Astrocyte (in vitro differentiated cells and primary cell): ENCODE results near the gene TMEM271. TPM values are rescaled to one million over a fixed set of nuclear protein-coding genes. Genes with fewer than 3 reads are reported as not detected.

Experiments
- DNase-seq: peaks from one replicate; pipeline ENCODE4 v3.0.0-alpha.2; 2010; ENCODE audit warnings: low read depth
- FAIRE-seq: peaks from 2 replicates; lab custom pipeline; 2011; peaks lifted over from hg19 to GRCh38; lab: Jason Lieb, UNC
- H2AFZ ChIP-seq: 2 replicates; pipeline ENCODE4 v1.6.0; 2012; ENCODE audit warnings: low read depth, low read length, inconsistent platforms
- H3K27ac ChIP-seq: 2 replicates; pipeline ENCODE4 v1.5.1; 2011; ENCODE audit warnings: low read depth, low read length, inconsistent platforms
- H3K27me3 ChIP-seq: 2 replicates; pipeline ENCODE4 v1.6.0; 2011; ENCODE audit warnings: low read length, inconsistent platforms; ENCODE audit not compliant: insufficient read depth
- H3K36me3 ChIP-seq: 2 replicates; pipeline ENCODE4 v1.5.1; 2011; ENCODE audit warnings: low read length, inconsistent platforms; ENCODE audit not compliant: insufficient read depth
- H3K4me1 ChIP-seq: 2 replicates; pipeline ENCODE4 v1.5.1; 2011; ENCODE audit warnings: low read length, inconsistent platforms; ENCODE audit not compliant: insufficient read depth
- H3K4me2 ChIP-seq: 2 replicates; pipeline ENCODE4 v1.6.0; 2012; ENCODE audit warnings: low read length, inconsistent platforms
- H3K4me3 ChIP-seq: 2 replicates; pipeline ENCODE4 v1.5.1; 2011; ENCODE audit warnings: low read depth, mild to moderate bottlenecking, low read length, inconsistent platforms; ENCODE audit not compliant: insufficient read depth
- H3K79me2 ChIP-seq: 2 replicates; pipeline ENCODE4 v1.6.0; 2012; ENCODE audit warnings: mild to moderate bottlenecking, low read length, inconsistent platforms; ENCODE audit not compliant: insufficient read depth
- H3K9ac ChIP-seq: 2 replicates; pipeline ENCODE4 v1.6.0; 2012; ENCODE audit warnings: mild to moderate bottlenecking, low read length, inconsistent platforms
- H3K9me3 ChIP-seq: 2 replicates; pipeline ENCODE4 v1.5.1; 2012; ENCODE audit warnings: low read depth, mild to moderate bottlenecking, low read length, inconsistent platforms; ENCODE audit not compliant: insufficient read depth
- H4K20me1 ChIP-seq: 2 replicates; pipeline ENCODE4 v1.6.0; 2012; ENCODE audit warnings: low read length, inconsistent platforms; ENCODE audit not compliant: insufficient read depth
- H3K27ac Mint-ChIP-seq: one replicate; pipeline ENCODE4 v1.8.0; 2021; ENCODE audit warnings: mild to moderate bottlenecking, mixed read lengths; ENCODE audit not compliant: unreplicated experiment
- H3K27me3 Mint-ChIP-seq: one replicate; pipeline ENCODE4 v1.8.0; 2021; ENCODE audit warnings: low read depth, mixed read lengths; ENCODE audit not compliant: unreplicated experiment
- H3K36me3 Mint-ChIP-seq: one replicate; pipeline ENCODE4 v1.8.0; 2021; ENCODE audit warnings: low read depth, mixed read lengths; ENCODE audit not compliant: unreplicated experiment
- H3K4me1 Mint-ChIP-seq: one replicate; pipeline ENCODE4 v1.8.0; 2021; ENCODE audit warnings: low read depth, mixed read lengths; ENCODE audit not compliant: unreplicated experiment
- H3K4me3 Mint-ChIP-seq: one replicate; pipeline ENCODE4 v1.8.0; 2021; ENCODE audit warnings: mild to moderate bottlenecking, moderate library complexity, mixed read lengths; ENCODE audit not compliant: unreplicated experiment
- H3K9me3 Mint-ChIP-seq: one replicate; pipeline ENCODE4 v1.8.0; 2021; ENCODE audit warnings: mild to moderate bottlenecking, mixed read lengths; ENCODE audit not compliant: unreplicated experiment
- EZH2 ChIP-seq: IDR thresholded peaks from 2 replicates; pipeline ENCODE4 v1.6.1; 2012; ENCODE audit warnings: mild to moderate bottlenecking, low read length, inconsistent platforms; ENCODE audit not compliant: insufficient read depth
- total RNA-seq: library from RNA; stranded (reverse); gene quantifications from 2 replicates; pipeline ENCODE4 v1.2.1, GENCODE V29; 2021
- TF ChIP-seq, protein P1 (sequence below): IDR thresholded peaks from 2 replicates; pipeline ENCODE4 v1.5.1; 2011; ENCODE audit warnings: low read depth, mild to moderate bottlenecking, inconsistent platforms, low read length, moderate library complexity; ENCODE audit not compliant: insufficient read depth

Gene TMEM271
- total RNA-seq, 1 donor from 2014 or later = 4.4 TPM

DNA sequence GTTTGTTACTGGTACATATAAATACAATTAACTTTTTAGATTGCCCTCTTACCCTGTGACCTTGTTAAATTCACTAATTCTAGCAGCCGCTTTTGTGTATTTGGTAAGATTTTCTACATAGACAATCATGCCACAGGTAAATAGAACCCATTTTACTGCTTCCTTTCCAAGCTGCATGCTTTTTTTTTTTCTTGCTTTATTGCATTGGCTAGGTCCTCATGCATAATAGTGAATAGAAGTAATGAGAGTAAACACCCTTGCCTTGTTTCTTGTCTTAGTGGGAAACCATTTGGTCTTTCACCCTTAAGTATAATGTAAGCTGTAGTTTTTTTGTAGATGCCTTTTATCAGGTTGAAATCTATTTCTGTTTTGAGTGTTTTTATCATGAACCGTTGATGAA is 7.7 kb upstream of the TMEM271 start:
- H3K9me3 ChIP-seq = no peaks in the 10 kb centered on the region
- Mint-ChIP-seq H3K27ac (no peak overlapping the region), H3K36me3 (peaks cover 3% of the 10 kb centered on the region), H3K27me3 (peaks cover 18% of the 10 kb centered on the region), H3K9me3 (peaks cover 5% of the 10 kb centered on the region), H3K4me3 (no peak overlapping the region), H3K4me1 (peaks cover 8% of the 10 kb centered on the region)
- TF ChIP-seq EZH2 = no peak
- TF ChIP-seq, protein P1, sequence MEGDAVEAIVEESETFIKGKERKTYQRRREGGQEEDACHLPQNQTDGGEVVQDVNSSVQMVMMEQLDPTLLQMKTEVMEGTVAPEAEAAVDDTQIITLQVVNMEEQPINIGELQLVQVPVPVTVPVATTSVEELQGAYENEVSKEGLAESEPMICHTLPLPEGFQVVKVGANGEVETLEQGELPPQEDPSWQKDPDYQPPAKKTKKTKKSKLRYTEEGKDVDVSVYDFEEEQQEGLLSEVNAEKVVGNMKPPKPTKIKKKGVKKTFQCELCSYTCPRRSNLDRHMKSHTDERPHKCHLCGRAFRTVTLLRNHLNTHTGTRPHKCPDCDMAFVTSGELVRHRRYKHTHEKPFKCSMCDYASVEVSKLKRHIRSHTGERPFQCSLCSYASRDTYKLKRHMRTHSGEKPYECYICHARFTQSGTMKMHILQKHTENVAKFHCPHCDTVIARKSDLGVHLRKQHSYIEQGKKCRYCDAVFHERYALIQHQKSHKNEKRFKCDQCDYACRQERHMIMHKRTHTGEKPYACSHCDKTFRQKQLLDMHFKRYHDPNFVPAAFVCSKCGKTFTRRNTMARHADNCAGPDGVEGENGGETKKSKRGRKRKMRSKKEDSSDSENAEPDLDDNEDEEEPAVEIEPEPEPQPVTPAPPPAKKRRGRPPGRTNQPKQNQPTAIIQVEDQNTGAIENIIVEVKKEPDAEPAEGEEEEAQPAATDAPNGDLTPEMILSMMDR = no peak
- H3K9ac ChIP-seq = no peak overlapping the region
- H3K27me3 ChIP-seq = peaks cover 18% of the 10 kb centered on the region
- H3K79me2 ChIP-seq = no peaks in the 10 kb centered on the region
- H3K4me3 ChIP-seq = no peak overlapping the region
- no peak overlapping the region for H2AFZ ChIP-seq
- DNase-seq (no peak), FAIRE-seq (no peak)
- H3K4me2 ChIP-seq = no peak overlapping the region
- no peaks in the 10 kb centered on the region for H3K4me1 ChIP-seq
- no peak overlapping the region for H3K27ac ChIP-seq
- no peaks in the 10 kb centered on the region for H4K20me1 ChIP-seq
- H3K36me3 ChIP-seq = no peaks in the 10 kb centered on the region

DNA sequence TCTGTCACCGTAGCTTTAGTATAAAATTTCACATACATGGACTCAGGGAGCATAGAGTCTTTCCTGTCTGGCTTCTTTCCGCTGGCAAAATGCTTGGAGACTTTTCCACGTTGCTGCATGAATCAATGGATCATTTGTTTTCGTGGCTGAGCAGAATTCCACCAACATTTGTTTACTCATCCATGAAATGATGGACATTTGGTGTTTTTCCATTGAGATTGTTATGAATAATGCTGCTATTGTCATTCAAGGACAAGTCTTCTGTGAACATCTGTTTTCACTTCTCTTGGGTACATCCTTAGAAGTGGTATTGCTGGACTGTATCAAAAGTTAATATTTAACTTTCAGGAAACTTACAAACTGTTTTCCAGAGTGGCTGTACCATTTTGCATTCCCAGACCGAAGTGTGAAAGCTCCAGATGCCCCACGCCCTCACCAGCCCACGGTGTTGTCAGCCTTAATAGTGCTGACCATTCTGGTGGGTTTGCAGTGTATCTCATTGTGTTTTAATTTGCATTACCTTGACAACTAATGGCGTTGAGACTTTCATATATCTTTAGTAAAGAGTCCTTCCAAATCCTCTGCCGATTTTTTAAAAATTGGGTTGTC is 5.8 kb upstream of the TMEM271 start:
- Histone ChIP-seq H3K9ac (no peak overlapping the region), H3K4me1 (peaks cover 2% of the 10 kb centered on the region), H3K4me3 (no peak overlapping the region), H4K20me1 (no peaks in the 10 kb centered on the region), H3K36me3 (no peaks in the 10 kb centered on the region), H2AFZ (no peak overlapping the region), H3K79me2 (no peaks in the 10 kb centered on the region), H3K27ac (no peak overlapping the region), H3K4me2 (no peak overlapping the region), H3K9me3 (no peaks in the 10 kb centered on the region), H3K27me3 (peaks cover 30% of the 10 kb centered on the region)
- DNase-seq = no peak
- FAIRE-seq = no peak
- no peak overlapping the region for H3K27ac Mint-ChIP-seq
- H3K36me3 Mint-ChIP-seq = no peaks in the 10 kb centered on the region
- peaks cover 21% of the 10 kb centered on the region for H3K27me3 Mint-ChIP-seq
- TF ChIP-seq EZH2 = no peak
- peaks cover 15% of the 10 kb centered on the region for H3K4me1 Mint-ChIP-seq
- H3K4me3 Mint-ChIP-seq = no peak overlapping the region
- H3K9me3 Mint-ChIP-seq = peaks cover 5% of the 10 kb centered on the region

DNA sequence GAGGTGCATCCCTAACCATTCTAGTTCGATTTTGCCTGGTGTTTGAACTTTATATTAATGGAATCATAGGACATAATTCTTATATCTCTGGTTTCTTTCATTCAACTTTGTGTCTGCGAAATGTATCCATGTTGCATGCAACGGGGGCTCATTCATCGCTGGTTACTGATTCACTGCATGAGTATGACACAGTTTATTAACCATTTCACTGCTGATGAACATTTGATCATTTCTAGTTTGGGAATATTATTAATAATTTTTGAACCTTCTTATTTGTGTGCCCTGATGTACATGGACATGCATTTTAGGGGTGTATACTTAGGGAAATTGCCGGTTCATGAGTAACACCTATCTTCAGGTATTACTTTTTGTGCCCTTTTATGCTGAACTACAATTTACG is 5.1 kb upstream of the TMEM271 start:
- Histone ChIP-seq H3K4me3 (no peak overlapping the region), H3K27me3 (peaks cover 30% of the 10 kb centered on the region), H3K27ac (no peak overlapping the region), H4K20me1 (no peaks in the 10 kb centered on the region), H3K79me2 (no peaks in the 10 kb centered on the region), H3K9ac (no peak overlapping the region), H3K36me3 (no peaks in the 10 kb centered on the region), H2AFZ (no peak overlapping the region), H3K4me1 (peaks cover 2% of the 10 kb centered on the region), H3K4me2 (no peak overlapping the region), H3K9me3 (no peaks in the 10 kb centered on the region)
- Mint-ChIP-seq H3K36me3 (no peaks in the 10 kb centered on the region), H3K4me3 (no peak overlapping the region), H3K4me1 (peaks cover 15% of the 10 kb centered on the region), H3K9me3 (peaks cover 5% of the 10 kb centered on the region), H3K27me3 (peaks cover 21% of the 10 kb centered on the region), H3K27ac (no peak overlapping the region)
- FAIRE-seq = no peak
- no peak for TF ChIP-seq EZH2
- TF ChIP-seq, protein P1 = no peak
- DNase-seq = no peak
